NCI-H2227 (cell line): ENCODE measurements around the gene DNAJC7.
A peak's percentile ranks its signal among the peaks of the same experiment; 100 is the strongest.

Experiments used
- DNase-seq: peaks from one replicate; lab custom pipeline; 2025; ENCODE audit not compliant: unreplicated experiment; lab: John Stamatoyannopoulos, UW

Gene DNAJC7

GRCh38 chr17:41982026-41982760 lies 35.0 kb downstream of the DNAJC7 start:
- no peak for DNase-seq

GRCh38 chr17:41977991-41978390 lies 39.2 kb downstream of the DNAJC7 start:
- DNase-seq = no peak

GRCh38 chr17:41976142-41976768 lies 41.0 kb downstream of the DNAJC7 start:
- no peak for DNase-seq

GRCh38 chr17:41975099-41976083 lies 41.8 kb downstream of the DNAJC7 start:
- no peak for DNase-seq

- no peak for DNase-seq
These were observed 42.6 kb downstream of the DNAJC7 start for GRCh38 chr17:41974658-41975057.

GRCh38 chr17:41974031-41974430 lies 43.2 kb downstream of the DNAJC7 start:
- no peak for DNase-seq

GRCh38 chr17:41973408-41973811 lies 43.8 kb downstream of the DNAJC7 start:
- no peak for DNase-seq

GRCh38 chr17:41972571-41973407 lies 44.5 kb downstream of the DNAJC7 start:
- DNase-seq = no peak

GRCh38 chr17:41971721-41972523 lies 45.3 kb downstream of the DNAJC7 start:
- no peak for DNase-seq

- DNase-seq = no peak
These were observed 46.3 kb downstream of the DNAJC7 start for GRCh38 chr17:41970901-41971331.

- DNase-seq = no peak
These were observed 48.6 kb downstream of the DNAJC7 start for GRCh38 chr17:41968676-41969075.

GRCh38 chr17:41967921-41968578 lies 49.2 kb downstream of the DNAJC7 start:
- no peak for DNase-seq

- peak; percentile 66 for DNase-seq
These were observed 49.9 kb downstream of the DNAJC7 start for GRCh38 chr17:41967141-41967920.

GRCh38 chr17:41966463-41967140 lies 50.6 kb downstream of the DNAJC7 start, which contains the start of gene CNP:
Gene CNP (plus strand): TSS chr17:41966795. CDS start chr17:41966885, 90 bp downstream.
- peak; percentile 96 for DNase-seq

- peak; percentile 82 for DNase-seq
These were observed 51.4 kb downstream of the DNAJC7 start for GRCh38 chr17:41965694-41966462.

GRCh38 chr17:41962768-41963434 lies 54.3 kb downstream of the DNAJC7 start:
- DNase-seq = peak; percentile 79
